GM21528 (cell line): ENCODE measurements around the gene EIF4B.

Experiments used
- ATAC-seq: cut with Tn5 transposase; IDR thresholded peaks from one replicate; pipeline ENCODE4 v1.9.1; 2021; ENCODE audit warnings: mild to moderate bottlenecking, moderate library complexity; ENCODE audit not compliant: unreplicated experiment, low FRiP score

EIF4B gene

GRCh38 chr12:53044896-53045695 is 38.8 kb downstream of the EIF4B start:
- no peak for ATAC-seq

DNA sequence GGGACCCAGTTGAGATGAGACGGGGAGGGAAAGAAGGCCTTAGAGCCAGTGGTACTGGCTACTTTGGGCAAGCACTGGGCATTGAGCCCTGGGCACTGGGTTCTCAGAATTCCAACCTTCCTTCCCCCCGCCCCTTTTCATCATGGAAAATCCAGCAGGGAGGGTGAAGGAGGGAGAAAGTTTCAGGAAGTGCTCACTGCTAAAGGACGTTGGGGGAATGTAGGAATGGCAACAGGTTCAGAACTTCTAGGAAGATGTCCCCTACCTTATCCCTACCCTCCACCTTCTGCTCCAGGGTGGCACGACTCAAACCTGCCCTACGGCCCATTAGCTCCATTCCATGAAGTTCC is 39.4 kb downstream of the EIF4B start:
- ATAC-seq: no peak

- peak; percentile 36 for ATAC-seq
Measured at GRCh38 chr12:53046655-53047220, 40.5 kb downstream of the EIF4B start.

DNA sequence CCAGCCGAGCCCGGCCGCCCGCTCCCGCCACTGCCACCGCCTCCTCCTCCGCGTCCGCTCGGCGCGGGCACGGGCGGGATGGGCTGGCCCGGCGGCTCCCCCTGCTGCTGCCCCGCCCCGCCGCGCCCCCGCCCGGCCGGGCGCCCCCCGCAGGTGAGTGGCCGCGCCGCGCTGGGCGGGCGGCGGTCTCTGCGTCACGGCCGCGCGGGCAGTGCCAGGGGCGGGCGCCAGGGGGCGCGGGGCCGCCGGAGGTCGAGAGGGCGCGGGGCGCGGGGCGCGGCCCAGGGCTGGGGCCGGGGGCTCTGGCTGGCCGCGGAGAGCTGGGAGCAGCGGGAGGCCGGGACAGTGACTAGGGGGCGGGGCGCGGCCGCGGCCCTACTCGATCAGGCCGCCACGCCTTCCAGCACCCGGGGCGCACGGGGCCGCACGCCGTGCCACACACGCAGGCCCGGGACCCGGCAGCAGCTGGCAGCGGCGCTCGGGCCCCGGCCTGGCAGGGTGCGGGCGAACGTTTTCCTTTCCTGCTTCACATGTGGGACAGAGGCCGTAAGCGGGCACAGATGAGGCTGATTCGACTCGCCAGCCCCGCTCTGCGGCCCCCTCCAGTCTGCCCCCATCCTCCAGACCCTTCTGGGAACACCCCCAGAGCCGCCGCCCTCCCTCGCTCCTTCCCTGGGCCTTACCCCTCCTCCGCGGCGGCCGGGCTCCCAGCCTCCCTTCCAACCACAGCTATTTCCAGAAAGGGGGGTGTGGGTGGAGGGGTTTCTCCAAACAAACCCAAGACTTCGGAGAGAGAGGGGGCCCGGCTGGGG is 41.2 kb downstream of the EIF4B start:
- ATAC-seq: peak; percentile 60

- ATAC-seq: no peak
Measured at GRCh38 chr12:53048033-53048779, 42.0 kb downstream of the EIF4B start.

- no peak for ATAC-seq
Measured at GRCh38 chr12:53048780-53049401, 42.6 kb downstream of the EIF4B start.

GRCh38 chr12:53049571-53050318 is 43.5 kb downstream of the EIF4B start, which contains the start of gene TNS2:
TNS2 (plus strand) TSS chr12:53050065; CDS start chr12:53050186, 121 bp downstream.
- no peak for ATAC-seq

GRCh38 chr12:53050426-53051057 is 44.3 kb downstream of the EIF4B start:
- ATAC-seq: no peak

DNA sequence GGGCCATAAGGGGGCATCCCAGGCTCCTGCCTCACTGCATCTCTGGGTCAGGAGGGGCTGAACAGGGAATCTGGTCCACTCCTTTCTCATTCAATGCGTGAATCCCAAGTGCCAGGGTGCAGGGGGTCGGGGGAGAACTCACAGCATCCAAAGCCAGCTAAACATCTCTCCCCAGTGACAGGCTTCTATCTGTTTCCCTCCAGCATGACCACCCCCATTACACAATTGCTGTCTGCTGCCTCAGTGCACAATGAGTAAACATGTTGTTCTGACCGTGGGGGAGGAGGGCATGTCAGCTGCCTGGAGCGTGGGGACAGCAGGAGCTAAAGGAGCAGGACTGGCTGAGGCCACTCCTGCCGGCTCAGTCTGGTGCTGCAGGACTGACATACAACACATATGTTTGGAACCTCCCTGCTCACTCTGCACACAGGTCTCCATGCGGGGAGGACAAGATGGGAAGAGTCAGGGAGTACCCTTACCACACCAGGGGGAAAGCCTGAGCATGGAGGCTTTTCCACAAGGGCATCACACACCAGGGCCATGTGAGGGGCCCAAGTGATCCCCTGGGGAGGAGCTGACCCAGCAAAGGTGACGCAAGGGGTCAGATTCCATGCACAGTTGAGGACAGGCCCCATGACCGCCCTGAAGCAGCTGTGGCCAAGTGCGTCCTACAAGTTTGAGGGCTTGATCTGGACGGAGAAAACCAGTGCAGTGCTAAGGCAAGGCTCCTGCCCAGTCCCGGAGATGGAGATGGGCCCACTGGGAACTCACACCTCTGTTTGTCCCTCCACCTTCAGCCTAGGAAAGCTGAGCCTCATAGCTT is 45.0 kb downstream of the EIF4B start:
- no peak for ATAC-seq

- no peak for ATAC-seq
Measured at GRCh38 chr12:53051881-53052412, 45.7 kb downstream of the EIF4B start.

DNA sequence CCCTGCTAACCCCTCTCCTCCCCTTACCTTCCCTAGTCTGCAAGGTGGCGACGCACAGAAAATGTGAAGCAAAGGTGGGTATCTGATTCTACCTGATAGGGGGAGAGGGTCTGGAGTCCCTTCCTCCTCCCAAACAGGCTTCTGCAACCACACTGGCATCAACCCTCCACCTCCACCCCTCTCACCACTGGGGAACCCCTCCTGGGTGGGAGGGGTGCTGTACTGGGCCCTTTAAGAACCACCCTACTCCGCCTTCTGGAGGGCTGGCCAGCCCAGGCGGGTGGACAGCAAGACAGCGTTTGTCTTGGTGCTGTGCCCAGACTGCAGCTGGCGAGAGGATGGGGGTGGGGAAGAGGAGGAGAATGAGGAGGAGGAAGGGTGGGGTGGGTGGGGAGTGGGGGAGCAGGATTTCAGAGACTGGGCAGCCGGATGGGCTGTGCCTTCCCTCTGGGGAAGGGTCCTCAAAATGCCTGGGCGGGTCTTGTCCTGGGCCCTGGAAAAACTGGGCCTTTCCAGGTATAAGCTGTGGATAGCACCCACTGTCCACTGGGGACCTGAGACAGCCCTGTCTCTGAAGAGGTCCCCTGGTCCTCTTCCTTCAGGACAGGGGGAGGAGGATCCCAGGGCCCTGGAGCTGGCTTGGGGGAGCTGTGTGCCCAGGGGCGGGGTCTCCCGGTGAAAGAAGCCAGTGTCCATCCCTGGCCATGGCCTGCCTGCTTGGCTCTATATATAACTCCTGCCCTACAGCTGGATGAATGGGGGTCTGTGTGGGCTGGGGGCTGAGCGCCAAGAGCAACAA is 46.4 kb downstream of the EIF4B start:
- no peak for ATAC-seq

- peak; percentile 1 for ATAC-seq
Measured at GRCh38 chr12:53053218-53054111, 47.2 kb downstream of the EIF4B start.

DNA sequence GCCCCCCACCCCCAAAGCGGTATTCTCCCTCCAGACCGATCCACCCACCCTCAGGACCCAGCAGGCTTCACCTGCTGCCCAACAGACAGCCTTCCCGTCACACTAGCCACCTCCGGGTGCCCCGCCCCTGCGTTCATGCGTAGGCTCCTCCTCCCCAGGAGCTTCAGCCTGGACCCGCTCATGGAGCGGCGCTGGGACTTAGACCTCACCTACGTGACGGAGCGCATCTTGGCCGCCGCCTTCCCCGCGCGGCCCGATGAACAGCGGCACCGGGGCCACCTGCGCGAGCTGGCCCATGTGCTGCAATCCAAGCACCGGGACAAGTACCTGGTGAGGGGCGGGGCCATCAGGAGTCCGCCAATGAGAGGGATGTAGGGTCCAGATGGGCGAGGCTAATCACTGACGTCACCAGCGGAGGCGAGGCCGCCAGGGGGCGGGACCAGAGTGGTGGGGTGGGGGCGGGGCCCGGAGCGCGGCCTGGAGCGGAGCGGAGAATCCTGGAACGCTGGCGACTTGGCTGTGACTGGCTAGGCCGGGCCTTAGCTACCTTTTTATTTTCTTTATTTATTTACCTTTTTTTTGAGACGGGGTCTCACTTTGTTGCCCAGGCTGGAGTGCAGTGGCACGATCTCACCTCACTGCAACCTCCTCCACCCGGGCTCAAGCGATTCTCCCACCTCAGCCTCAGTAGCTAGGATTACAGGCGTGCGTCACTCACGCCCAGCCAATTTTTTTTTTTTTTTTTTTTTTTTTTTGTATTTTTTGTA is 48.0 kb downstream of the EIF4B start:
- peak; percentile 83 for ATAC-seq

- ATAC-seq: no peak
Measured at GRCh38 chr12:53055471-53056266, 49.4 kb downstream of the EIF4B start.

- no peak for ATAC-seq
Measured at GRCh38 chr12:53056296-53056695, 50.0 kb downstream of the EIF4B start.
